GM12801 (cell line): ENCODE data around the gene C13orf46.

Experiments used
- CTCF ChIP-seq: IDR thresholded peaks from one replicate; pipeline ENCODE4 v1.5.1; 2011; ENCODE audit warnings: control low read depth; ENCODE audit not compliant: insufficient read length; ENCODE audit errors: extremely low read depth

C13orf46 gene

DNA sequence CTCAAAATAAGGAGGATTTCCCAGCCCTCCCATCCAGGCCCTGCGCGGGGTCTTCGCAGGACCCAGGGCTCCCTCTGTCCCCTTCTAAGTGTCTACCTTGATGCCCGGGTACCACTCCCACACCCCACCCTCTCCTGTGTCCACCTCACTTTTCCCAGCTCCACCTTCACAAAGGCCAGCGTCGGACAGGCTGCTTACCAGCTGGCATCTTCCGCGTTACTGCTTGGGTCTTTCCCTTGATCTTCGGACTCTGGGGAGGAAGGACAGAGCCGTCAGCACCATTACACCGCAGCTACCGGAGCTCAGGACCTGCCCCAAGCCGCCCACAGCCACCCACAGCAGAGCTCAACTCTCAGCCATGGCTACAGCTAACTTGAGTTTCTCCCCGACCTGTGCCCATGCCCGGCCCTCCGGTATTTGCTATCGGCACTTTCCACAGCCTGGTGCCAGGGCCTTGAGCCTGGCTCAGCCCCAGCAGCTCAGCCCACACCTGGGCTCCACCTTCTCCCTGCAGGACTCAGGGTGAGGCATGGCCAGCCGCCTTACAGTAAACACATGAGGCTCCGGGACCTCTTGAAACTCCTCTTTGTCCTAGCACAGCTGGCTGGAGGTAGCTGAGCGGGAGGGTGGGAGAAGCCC, 3.8 kb downstream of the C13orf46 start:
- no peak for TF ChIP-seq CTCF

DNA sequence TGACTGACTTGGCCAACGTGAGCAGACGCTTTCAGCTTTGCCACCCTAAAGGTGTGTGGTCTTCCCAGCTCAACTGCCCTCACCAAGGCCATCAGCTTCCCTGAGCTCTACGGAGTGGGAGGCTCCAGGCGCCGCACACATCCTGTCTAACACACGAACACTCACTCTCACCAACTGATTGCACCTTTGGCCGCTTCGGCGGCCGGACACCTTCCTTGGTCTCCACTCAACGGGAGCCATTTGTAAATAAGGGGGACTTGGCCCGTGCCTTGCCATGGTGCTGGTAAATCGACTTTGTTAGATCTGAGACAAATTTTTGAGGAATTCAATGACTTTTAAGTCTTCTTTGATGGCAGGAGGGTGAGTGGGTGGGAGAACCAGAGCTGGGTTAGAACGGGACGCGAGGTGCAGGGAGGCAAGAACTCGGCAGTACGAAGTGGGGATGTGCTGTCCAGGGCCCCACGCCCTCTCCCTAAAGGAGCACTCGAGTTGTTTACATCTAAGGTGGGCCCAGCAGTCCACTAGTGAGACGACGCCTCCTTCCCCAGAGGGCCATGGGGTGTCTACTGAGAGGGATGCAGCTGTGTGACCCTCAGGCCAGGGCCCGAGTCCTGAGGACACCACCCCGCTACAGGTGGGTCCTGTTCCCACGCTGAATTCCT, 4.4 kb downstream of the C13orf46 start:
- TF ChIP-seq CTCF, result no peak

DNA sequence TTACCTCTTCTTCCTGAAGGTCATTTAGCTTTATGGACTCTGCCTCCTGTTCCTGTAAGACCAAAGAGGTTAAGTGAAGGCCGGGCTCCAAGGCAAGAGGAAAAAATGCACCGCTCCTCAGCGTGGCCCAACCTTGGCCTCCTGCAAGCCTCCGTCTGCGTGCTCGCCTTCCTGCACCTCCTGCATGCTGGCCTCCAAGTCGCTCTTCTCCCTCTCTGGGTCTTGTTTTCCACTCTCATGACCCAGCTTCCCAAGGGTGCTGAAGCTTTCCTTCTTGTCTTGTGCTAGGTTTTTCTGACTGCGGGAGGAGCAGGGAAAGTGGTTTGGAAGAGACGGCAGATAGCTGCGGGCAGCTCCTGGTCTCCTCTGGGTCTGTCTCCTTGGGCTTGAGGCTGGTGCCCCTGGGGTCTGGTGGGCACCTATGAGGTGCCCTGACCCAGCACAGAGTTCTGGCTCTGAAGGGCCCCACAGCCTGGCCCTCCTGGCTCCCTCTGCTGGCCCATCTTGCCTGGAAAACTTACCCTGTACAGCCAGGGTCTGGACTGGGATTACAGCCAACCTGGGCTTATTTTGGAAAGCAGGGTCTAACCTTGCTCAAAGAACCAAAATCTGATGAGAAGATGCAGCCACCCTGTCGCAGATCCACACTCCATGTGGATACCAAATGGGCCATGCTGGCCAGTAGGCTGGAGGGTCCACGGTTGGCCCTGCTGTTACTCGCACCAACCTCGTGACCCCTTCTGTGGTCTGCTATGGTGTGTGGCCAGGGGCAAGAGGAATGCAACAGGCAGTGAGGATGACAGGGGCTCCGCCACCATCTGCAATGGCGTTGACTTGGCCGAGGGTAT, 5.2 kb downstream of the C13orf46 start:
- TF ChIP-seq CTCF, result no peak

DNA sequence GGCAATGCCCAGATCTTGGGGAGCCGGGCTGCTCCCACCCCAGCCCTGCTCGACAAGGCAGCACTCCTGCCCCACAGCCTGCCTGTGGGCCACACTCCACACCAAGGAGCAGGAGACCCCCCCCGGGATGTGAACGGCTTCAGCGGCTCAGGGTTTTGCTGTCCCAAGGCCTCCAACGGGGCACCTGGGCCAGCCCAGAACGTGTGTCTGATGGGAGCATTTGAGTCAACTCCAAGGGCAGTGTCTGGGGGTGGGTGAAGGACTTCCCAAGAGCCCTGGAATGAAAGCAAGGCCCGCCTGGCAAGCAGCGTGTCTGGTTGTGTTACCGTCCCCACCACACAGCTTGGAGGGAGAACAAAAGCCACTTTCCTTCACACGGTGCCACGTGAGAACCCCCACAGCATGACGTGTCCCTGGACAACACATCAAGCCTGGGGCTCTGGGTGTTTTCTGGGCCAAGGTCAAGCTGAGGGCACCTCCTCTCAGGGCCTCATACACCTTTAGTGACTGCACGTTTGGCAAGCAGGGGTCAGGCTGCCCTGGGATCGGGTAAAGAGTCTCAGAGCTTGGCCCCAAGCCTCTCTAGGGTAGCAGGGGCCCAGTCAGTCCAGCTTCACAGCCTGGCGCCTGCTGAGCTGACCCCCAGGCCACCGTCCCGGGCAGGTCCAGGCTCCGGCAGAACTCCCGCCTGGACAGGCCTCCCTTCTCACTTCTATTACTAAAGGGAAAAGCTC, 6.0 kb downstream of the C13orf46 start:
- no peak for TF ChIP-seq CTCF

- no peak for TF ChIP-seq CTCF
Measured at GRCh38 chr13:113967206-113967720, 6.6 kb downstream of the C13orf46 start.

GRCh38 chr13:113965968-113966884, 7.7 kb downstream of the C13orf46 start:
- TF ChIP-seq CTCF, result no peak
